GM18520 (cell line): ENCODE measurements around the gene IQCM.
"Not testable (repeated sequence)": the region's sequence is repeated elsewhere in the genome, so short reads cannot be mapped to it uniquely, and the experiment has no call there.

Source experiments
- ATAC-seq: cut with Tn5 transposase; IDR thresholded peaks from one replicate; pipeline ENCODE4 v1.9.1; 2021; ENCODE audit not compliant: unreplicated experiment

IQCM gene

GRCh38 chr4:149486861-149487260, 328.8 kb downstream of the IQCM start:
- no peak for ATAC-seq

DNA sequence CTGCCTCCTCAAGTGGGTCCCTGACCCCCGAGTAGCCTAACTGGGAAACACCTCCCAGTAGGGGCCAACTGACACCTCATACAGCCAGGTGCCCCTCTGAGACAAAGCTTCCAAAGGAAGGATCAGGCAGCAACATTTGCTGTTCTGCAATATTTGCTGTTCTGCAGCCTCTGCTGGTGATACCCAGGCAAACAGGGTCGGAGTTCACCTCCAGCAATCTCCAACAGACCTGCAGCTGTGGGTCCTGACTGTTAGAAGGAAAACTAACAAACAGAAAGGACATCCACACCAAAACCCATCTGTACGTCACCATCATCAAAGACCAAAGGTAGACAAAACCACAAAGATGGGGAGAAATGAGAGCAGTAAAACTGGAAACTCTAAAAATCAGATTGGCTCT, 347.0 kb downstream of the IQCM start:
- not testable (repeated sequence) for ATAC-seq

DNA sequence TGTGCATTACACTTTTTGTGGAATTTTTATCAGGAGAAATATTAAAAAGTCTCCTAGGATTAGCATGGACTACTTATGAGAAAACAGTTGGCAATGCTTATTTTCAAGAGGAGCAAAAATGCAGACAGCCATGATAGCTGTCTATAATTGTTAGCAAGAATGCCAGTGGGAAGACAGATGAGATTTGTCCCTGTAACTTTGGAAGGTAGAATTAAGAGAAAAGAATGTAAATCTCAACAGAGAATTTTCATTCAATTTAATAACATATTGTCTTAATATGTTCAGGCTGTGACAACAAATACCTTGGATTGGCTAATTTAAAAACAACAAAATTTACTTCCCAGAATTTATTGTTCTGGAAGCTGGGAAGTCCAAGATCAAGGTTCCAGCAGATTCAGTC, 349.2 kb downstream of the IQCM start:
- ATAC-seq, result no peak

GRCh38 chr4:149465955-149466354, 349.7 kb downstream of the IQCM start:
- ATAC-seq, result no peak

DNA sequence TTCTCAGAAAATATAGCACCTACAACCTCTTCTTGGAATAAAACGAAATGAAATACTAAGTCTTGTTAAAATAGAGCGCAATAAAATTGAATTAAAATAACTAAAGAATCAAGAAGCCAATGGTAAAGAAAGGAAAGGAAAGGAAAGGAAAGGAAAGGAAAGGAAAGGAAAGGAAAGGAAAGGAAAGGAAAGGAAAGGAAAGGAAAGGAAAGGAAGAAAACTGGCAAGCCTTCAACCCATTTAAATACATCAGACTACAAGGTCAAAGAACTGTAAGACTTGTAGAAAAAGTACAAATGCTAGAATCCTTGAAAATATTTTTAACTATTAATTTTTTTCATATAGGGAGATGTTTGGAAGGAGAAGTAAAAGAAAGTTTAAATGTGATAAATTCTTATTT, 372.1 kb downstream of the IQCM start:
- ATAC-seq, result no peak

DNA sequence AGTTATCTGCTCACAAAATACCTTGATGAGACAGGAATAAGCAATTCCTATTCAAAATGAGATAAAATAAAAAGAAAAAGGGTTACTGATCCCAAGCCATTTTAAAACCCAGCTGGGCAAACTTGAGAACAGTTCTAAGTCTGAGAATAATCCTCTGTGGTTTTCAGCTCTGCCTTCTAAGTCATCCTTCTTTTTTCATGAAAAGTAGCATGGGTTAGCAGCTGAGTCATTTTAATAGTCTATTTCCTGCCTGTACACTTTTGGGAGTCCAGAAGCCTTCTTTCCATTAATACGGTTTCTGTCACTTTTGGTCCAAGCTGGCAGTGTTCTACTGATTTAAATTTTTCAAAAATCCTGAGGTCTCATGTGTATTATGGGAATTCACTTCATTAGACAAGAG, 374.3 kb downstream of the IQCM start:
- no peak for ATAC-seq

DNA sequence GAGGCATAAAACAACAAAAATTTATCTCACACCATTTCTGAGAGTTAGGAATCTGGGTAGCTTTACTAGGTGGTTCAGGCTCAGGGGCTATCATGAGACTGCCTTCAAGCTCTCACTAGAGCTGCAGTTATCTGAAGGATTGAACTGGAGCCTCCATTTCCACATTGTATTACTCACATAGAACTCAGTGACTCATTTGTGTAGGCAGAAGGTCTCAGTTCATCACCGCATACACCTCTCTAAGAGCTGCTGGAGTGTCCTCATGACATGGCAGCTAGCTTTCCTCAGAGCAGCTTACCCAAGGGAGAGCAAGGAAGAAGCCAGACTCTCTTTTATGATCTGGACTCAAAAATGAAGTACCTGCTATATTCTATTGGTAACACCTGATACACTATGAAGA, 389.2 kb downstream of the IQCM start:
- ATAC-seq, result no peak

DNA sequence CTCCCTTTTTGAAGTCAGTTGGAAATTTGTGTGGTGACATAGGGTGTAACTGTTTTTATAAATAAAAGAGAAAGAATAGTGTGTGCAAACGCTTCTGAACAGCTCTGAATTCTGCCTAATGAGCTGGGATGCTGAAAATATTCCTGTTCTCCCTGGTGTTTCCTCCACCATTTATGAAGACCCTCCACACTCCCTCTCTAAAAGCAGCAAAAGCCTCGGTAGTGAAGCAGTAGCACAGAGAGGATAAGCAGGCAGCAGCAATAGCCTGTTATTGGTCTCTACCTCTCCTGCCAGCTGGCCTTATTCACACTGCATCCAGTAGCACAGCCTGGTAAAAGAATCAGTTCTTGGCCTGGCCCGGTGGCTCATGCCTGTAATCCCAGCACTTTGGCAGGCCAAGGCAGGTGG, 406.1 kb downstream of the IQCM start:
- ATAC-seq, result no peak

GRCh38 chr4:149409146-149409545, 406.5 kb downstream of the IQCM start:
- ATAC-seq, result no peak

DNA sequence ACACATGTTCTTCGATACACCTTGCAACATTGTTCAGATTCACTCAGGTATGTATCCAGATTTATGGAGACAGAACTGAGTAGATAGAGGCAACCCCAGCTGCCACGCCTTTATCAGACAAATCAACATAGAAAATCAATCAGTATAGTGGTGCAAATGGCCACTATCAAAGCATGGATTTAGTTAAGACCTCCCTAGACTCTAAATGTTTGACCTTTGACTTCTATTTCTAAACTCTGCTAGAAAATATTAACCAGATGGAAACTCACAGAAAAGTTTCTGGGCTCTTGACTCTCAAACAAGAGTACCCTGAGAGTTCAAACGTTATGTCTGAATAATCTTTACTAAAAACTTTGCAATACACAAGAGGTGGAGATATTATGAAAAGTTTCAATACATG, 411.5 kb downstream of the IQCM start:
- ATAC-seq, result no peak

DNA sequence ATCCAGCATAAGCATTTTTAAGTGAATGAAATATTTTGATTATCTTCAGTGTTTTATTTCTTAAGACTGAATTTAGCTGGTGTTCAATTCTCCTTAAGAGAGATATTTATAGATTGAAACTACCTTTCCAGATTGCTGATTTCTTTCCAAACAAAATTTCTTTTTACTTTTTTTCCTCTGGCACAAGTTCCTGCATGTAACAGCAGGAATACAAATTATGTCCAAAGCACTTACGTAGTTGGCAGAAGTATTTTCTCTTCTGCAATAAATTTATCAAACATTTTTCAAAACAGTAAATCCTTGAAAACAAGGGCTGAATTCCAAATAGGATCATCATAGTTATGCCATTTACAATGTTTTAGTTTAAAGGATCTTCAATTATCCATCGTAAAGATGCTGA, 412.6 kb downstream of the IQCM start:
- no peak for ATAC-seq

DNA sequence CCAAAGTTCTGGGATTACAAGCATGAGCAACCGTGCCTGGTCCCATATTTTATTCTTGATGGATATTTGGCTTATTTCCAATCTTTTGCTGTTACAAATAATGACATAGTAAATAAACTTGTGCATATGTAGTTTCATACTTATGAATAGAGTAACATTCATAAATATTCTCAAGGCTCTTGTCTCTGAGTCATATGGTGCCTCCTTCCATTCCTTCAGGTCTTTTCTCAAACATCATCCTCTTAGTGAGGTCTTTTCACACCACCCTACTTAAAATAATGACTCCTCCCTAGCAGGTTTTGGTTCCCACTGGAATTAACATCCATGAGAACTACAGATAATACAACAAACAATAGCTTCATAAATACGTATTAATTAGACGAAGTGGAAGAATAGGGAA, 416.6 kb downstream of the IQCM start:
- ATAC-seq, result no peak

GRCh38 chr4:149370785-149371420, 444.7 kb downstream of the IQCM start:
- ATAC-seq, result peak; percentile 73

GRCh38 chr4:149370002-149370401, 445.6 kb downstream of the IQCM start:
- no peak for ATAC-seq

DNA sequence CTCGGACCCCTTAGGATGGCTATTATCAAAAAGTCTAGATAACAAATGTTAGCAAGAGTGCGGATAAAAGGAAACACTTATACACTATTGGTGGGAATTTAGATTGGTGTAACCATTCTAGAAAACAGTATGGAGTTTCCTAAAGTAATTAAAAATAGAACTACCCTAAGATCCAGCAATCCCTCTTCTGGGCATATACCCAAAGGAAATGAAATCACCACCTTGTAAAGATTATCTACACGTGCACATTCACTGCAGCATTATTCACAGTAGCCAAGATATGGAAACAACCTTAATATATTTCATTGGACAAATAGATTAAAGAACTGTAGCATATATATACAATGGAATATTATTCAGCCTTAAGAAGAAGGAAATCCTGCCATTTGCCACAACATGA, 462.4 kb downstream of the IQCM start:
- ATAC-seq, result no peak

DNA sequence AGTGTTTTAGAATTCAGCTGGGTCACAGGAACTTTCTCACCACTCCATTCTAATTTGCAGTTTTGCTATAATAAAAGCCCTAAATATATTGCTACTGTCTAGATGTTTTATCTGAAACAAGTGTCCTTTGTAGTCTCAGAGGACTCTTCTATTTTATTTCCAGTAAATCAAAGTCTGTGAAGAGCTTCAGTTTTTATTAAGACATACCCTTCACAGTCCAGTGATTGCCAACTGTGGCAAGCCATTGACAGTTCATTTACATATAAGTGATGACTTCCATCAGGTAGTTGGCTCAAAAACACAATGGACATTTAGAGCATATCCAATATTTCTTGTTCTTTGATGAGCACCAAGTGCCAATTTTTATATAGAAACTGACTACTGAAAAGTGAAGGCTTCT, 466.1 kb downstream of the IQCM start:
- no peak for ATAC-seq

GRCh38 chr4:149347139-149347538, 468.5 kb downstream of the IQCM start:
- ATAC-seq, result no peak

DNA sequence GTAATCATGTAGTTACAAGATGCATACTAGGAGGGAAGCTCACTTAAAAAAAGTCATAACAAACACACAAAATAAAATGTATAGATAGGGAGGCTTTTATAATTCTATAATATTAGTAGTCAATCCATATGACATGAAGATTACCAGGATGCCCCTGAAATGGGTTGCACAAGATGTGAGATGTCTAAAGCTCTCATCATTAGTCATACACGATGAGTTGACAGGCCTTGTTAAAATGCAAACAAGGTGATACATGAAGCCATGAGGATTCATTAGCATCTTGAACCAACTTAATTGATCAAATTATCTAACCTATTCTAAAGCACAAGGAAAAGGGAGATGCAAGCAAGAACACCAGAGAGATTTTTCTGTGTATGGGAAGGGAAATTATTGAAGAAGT, 470.2 kb downstream of the IQCM start:
- no peak for ATAC-seq

GRCh38 chr4:149344436-149344835, 471.2 kb downstream of the IQCM start:
- ATAC-seq, result no peak

- ATAC-seq, result no peak
These were observed 472.0 kb downstream of the IQCM start for GRCh38 chr4:149343614-149344013.

GRCh38 chr4:149341117-149341516, 474.5 kb downstream of the IQCM start:
- ATAC-seq, result not testable (repeated sequence)

GRCh38 chr4:149328161-149328560, 487.5 kb downstream of the IQCM start:
- no peak for ATAC-seq

DNA sequence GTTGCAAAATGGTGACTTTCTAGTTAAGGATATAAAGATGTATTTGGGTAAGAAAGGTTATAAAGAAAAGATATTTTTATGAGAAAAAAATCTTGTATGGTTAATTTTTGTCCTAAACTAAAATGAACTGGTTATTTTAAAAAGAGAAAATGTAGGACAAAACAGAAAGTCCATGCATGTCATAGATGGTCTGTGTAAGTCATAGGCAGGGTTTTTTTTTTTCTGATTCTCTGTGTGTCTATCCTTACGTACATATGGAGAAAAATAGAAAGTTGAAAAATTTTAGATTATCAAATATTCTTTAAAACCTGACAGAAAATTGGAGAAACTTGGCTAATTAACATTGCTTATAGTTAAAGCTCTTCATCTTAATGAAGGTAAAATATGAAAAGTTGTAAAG, 493.4 kb downstream of the IQCM start:
- ATAC-seq, result no peak

GRCh38 chr4:149321438-149321837, 494.2 kb downstream of the IQCM start:
- ATAC-seq, result no peak
